Neural cell (in vitro differentiated cells): Measurements from ENCODE around the gene BICRA. TPM values are rescaled to one million over a fixed set of nuclear protein-coding genes. Genes with fewer than 3 reads are reported as not detected.

Source experiments
- H2AFZ ChIP-seq: fragments of 200-600, 300-800 bp; sonication (generic), shearing (Covaris generic); 2 replicates; pipeline ENCODE4 v1.6.0; 2014; ENCODE audit warnings: low read depth, mild to moderate bottlenecking, antibody characterized with exemption, low read length, moderate library complexity
- H3F3A ChIP-seq: fragments of 200-600 bp; shearing (Covaris generic); 2 replicates; pipeline ENCODE4 v1.6.1; 2016; ENCODE audit warnings: mild to moderate bottlenecking, moderate library complexity, mixed read lengths, antibody characterized with exemption, low read length; ENCODE audit not compliant: insufficient read depth, poor library complexity, severe bottlenecking
- H3K27ac ChIP-seq: fragments of 200-600, 300-800 bp; sonication (generic), shearing (Covaris generic); 2 replicates; pipeline ENCODE4 v1.5.1; 2014; ENCODE audit warnings: mild to moderate bottlenecking, low read length, moderate library complexity
- H3K27me3 ChIP-seq: fragments of 300-800, 200-600 bp; sonication (generic), shearing (Covaris generic); 2 replicates; pipeline ENCODE4 v1.6.0; 2014; ENCODE audit warnings: mild to moderate bottlenecking, low read depth, low read length, moderate library complexity; ENCODE audit not compliant: insufficient read depth
- H3K36me3 ChIP-seq: fragments of 300-800, 200-600 bp; sonication (generic), shearing (Covaris generic); 2 replicates; pipeline ENCODE4 v1.5.1; 2014; ENCODE audit warnings: mild to moderate bottlenecking, antibody characterized with exemption, low read length, moderate library complexity; ENCODE audit not compliant: insufficient read depth
- H3K4me2 ChIP-seq: fragments of 300-800, 200-600 bp; sonication (generic), shearing (Covaris generic); 2 replicates; pipeline ENCODE4 v1.6.0; 2014; ENCODE audit warnings: mild to moderate bottlenecking, low read length
- H3K4me3 ChIP-seq: fragments of 300-800, 200-600 bp; sonication (generic), shearing (Covaris generic); 2 replicates; pipeline ENCODE4 v1.5.1; 2014; ENCODE audit warnings: mild to moderate bottlenecking, low read length, moderate library complexity
- H3K79me2 ChIP-seq: fragments of 200-600 bp; shearing (Covaris generic); replicated peaks from 2 replicates; pipeline ENCODE4 v1.6.0; 2014; ENCODE audit warnings: mild to moderate bottlenecking, low read length, moderate library complexity; ENCODE audit not compliant: insufficient read depth
- H3K9ac ChIP-seq: fragments of 300-800, 200-600 bp; sonication (generic), shearing (Covaris generic); 2 replicates; pipeline ENCODE4 v1.6.1; 2016; ENCODE audit warnings: mild to moderate bottlenecking, low read length, mixed read lengths
- H3K9me2 ChIP-seq: fragments of 200-600 bp; shearing (Covaris generic); 2 replicates; pipeline ENCODE4 v1.6.1; 2016; ENCODE audit warnings: mild to moderate bottlenecking, low read length, mixed read lengths; ENCODE audit not compliant: insufficient read depth
- H3K9me3 ChIP-seq: fragments of 200-600, 300-800 bp; sonication (generic), shearing (Covaris generic); 2 replicates; pipeline ENCODE4 v1.6.1; 2016; ENCODE audit warnings: mild to moderate bottlenecking, mixed run types, low read length, moderate library complexity, mixed read lengths
- H4K20me1 ChIP-seq: fragments of 200-600 bp; shearing (Covaris generic); 2 replicates; pipeline ENCODE4 v1.6.1; 2016; ENCODE audit warnings: mild to moderate bottlenecking, mixed run types; ENCODE audit not compliant: insufficient read depth
- CTCF ChIP-seq: fragments of 450-650 bp; IDR thresholded peaks from 2 replicates; pipeline ENCODE4 v1.5.1; 2014; ENCODE audit warnings: antibody characterized with exemption, mild to moderate bottlenecking, moderate library complexity; ENCODE audit not compliant: poor library complexity, severe bottlenecking
- EP300 ChIP-seq: fragments of 450-650 bp; conservative IDR thresholded peaks from 2 replicates; pipeline ENCODE4 v1.6.1; 2014; ENCODE audit warnings: antibody characterized with exemption, mild to moderate bottlenecking, moderate library complexity; ENCODE audit not compliant: poor library complexity, severe bottlenecking
- EZH2 ChIP-seq: fragments of 200-600, 300-800 bp; shearing (Covaris generic), sonication (generic); IDR thresholded peaks from 2 replicates; pipeline ENCODE4 v1.6.1; 2014; ENCODE audit warnings: antibody characterized with exemption, low read length, borderline replicate concordance, mild to moderate bottlenecking; ENCODE audit not compliant: insufficient read depth, poor library complexity, severe bottlenecking
- MXI1 ChIP-seq: fragments of 450-650 bp; conservative IDR thresholded peaks from 2 replicates; pipeline ENCODE4 v1.6.1; 2014; ENCODE audit warnings: antibody characterized with exemption, mild to moderate bottlenecking; ENCODE audit not compliant: poor library complexity, severe bottlenecking
- POLR2AphosphoS5 ChIP-seq: IDR thresholded peaks from 2 replicates; pipeline ENCODE4 v1.6.1; 2012
- RAD21 ChIP-seq: fragments of 450-650 bp; conservative IDR thresholded peaks from 2 replicates; pipeline ENCODE4 v1.6.1; 2014; ENCODE audit warnings: antibody characterized with exemption, mild to moderate bottlenecking, moderate library complexity
- REST ChIP-seq: IDR thresholded peaks from 2 replicates; pipeline ENCODE4 v1.6.1; 2012; ENCODE audit warnings: borderline replicate concordance
- SMC3 ChIP-seq: fragments of 450-650 bp; conservative IDR thresholded peaks from 2 replicates; pipeline ENCODE4 v1.6.1; 2014; ENCODE audit warnings: antibody characterized with exemption, mild to moderate bottlenecking, moderate library complexity; ENCODE audit not compliant: poor library complexity
- TAF1 ChIP-seq: IDR thresholded peaks from 2 replicates; pipeline ENCODE4 v1.6.1; 2012; ENCODE audit warnings: low read depth
- polyA plus RNA-seq: library from polyadenylated mRNA; depleted of rRNA; stranded (reverse); fragments of >200 nt; gene quantifications from 2 replicates; pipeline ENCODE4 v1.2.3, GENCODE V29; 2014

The BICRA gene
- polyA plus RNA-seq, 1 donor from 2014 or later = 0.11 TPM

- Histone ChIP-seq H3K9me2 (no peaks in the 10 kb centered on the region), H3K79me2 (no peaks in the 10 kb centered on the region), H3K9me3 (no peaks in the 10 kb centered on the region), H3K9ac (no peak overlapping the region), H3K27ac (no peak overlapping the region), H4K20me1 (no peaks in the 10 kb centered on the region), H2AFZ (no peak overlapping the region), H3K27me3 (no peaks in the 10 kb centered on the region), H3K4me2 (no peak overlapping the region), H3K4me3 (no peak overlapping the region), H3K36me3 (no peaks in the 10 kb centered on the region), H3F3A (no peaks in the 10 kb centered on the region)
- no peak for TF ChIP-seq EZH2
- no peak for TF ChIP-seq CTCF
- no peak for TF ChIP-seq REST
- TF ChIP-seq RAD21 = no peak
- no peak for TF ChIP-seq SMC3
- no peak for TF ChIP-seq EP300
- no peak for TF ChIP-seq MXI1
- no peak for TF ChIP-seq TAF1
- no peak for TF ChIP-seq POLR2AphosphoS5
Measured at GRCh38 chr19:47580397-47580796, 28.5 kb upstream of the BICRA start.

DNA sequence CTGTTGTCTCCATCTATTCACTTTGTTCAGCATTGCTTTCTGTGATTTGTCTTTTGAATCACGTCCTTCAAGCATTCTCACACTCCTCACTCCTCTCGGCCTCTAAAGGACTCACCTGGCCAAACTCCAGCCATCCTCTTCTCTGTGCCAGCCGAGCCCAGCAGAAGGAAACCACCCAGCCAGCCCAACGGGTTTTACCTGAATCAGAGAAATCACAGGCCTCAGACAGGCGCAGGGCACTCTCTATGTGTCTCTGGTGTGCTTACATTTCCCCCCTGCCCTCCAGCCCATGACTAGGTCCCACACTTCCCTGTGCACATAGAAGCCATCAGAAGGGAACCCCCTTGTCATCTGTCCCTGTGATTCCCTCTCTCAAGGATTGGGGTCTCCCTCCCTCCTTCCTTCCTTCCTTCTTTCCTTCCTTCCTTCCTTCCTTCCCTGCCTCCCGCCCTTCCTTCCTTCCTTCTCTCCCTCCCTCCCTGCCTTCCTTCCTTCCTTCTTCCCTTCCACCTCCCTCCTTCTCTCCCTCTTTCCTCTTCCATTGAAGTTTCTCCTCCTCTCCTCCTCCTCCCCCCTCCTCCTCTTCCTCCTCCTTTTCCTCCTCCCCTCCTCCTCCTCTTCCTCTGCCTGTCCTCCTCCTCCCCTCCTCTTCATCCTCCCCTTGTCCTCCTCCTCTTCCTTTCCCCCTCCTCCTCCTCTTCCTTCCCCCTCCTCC, 27.2 kb upstream of the BICRA start:
- no peak overlapping the region for H2AFZ ChIP-seq

More for the DNA sequence above, 27.2 kb upstream of the BICRA start:
- H3K9ac ChIP-seq = no peak overlapping the region
- H3K4me2 ChIP-seq = no peak overlapping the region
- no peaks in the 10 kb centered on the region for H3K27me3 ChIP-seq
- H3K36me3 ChIP-seq = no peaks in the 10 kb centered on the region
- TF ChIP-seq SMC3 = no peak
- TF ChIP-seq MXI1 = no peak
- no peak for TF ChIP-seq EP300
- no peak for TF ChIP-seq REST
- TF ChIP-seq EZH2 = no peak
- TF ChIP-seq TAF1 = no peak
- TF ChIP-seq CTCF = no peak
- TF ChIP-seq RAD21 = no peak
- no peak for TF ChIP-seq POLR2AphosphoS5
- no peaks in the 10 kb centered on the region for H3K9me3 ChIP-seq
- H4K20me1 ChIP-seq = no peaks in the 10 kb centered on the region
- H3K27ac ChIP-seq = no peak overlapping the region
- H3K4me3 ChIP-seq = no peak overlapping the region
- no peaks in the 10 kb centered on the region for H3K79me2 ChIP-seq
- no peaks in the 10 kb centered on the region for H3F3A ChIP-seq
- H3K9me2 ChIP-seq = no peaks in the 10 kb centered on the region
